Stimulated activated CD8-positive, alpha-beta memory T cell treated with anti-CD3 and anti-CD28 coated beads, Interleukin-7, amount 100 ng/mL, for 48 hours (primary cell): ENCODE data around the gene BCAS3.

Experiments
- DNase-seq, 2 donors: peaks; one replicate each; pipeline ENCODE4 v3.0.0-alpha.2; 2020; ENCODE audit warnings: low read depth in 1 of 2; ENCODE audit errors: extremely low read depth in 1 of 2

BCAS3 gene

DNA sequence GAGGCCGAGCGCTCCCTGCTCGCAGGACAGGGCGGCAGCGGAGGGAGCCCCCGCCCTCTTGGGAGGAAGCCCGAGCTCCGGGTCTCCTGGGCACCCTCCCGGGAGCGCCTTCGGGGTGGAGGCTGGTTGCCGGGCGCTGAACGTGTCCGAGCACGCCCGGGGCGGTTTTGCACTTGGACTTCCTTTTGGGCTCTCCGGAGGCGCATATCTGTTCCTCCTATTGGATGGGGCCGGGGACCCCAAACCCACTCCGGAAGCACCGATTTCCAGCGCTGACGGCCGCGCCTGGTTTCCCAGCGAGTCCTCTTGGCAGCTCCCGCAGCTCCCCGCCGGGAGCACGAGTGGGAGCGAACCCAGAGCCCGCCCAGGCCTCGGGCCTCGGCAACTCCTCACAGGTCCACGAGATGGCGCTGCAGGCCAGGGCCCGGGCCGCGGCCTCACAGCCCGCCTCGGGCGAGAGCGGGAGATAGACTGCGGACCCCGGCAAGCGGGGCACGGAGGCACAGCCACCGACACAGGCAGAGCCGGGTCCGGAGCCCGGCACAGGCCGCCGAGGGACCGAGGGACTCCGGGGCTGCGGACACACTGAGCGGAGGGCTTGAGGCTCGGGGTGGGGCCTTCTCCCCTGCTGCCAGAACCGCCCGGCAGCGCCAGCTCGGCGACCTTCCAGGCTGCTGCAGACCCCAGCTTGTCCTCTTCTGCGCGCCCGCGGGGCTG, 734.6 kb downstream of the BCAS3 start:
- DNase-seq, result peak in 1 of 2 donors; percentile 48

DNA sequence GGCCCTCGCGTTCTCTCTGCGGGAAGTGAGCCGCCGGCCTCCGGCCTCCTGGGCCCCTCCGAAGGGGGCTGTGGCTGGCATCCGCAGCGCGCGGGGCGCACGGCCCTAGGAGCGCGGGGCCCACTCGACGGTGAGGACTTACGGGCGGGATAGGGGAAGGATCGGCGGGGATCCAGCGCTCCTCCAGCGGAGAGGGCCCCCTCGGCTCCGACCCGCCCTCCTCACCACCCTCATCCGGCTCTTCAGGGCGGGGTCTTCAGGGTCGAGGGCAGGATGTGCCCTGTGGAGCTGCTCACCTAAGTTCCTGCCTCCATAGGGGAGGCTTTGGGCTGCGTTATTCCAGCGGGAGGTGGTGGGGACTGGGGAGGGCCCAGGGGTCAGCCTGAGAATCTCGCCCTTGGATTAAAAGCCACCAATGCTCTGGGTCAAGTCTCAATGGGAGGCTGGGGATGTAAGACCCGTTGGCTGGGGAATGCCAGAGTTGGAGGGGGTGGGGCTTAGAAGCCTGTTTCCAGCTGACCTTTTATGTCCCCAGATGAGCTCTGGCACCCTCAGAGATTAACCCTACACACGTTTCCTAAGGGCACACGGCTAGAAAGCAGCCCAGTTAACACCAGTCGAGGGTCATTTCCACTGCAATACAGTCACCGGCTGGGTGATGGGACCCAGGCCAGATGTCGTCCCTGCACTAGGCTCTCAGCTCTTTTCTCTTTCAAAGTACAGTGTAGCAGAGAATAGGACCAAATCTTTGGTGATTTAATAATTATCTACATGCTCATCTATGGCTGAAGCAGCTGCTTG, 735.4 kb downstream of the BCAS3 start:
- no peak for DNase-seq

DNA sequence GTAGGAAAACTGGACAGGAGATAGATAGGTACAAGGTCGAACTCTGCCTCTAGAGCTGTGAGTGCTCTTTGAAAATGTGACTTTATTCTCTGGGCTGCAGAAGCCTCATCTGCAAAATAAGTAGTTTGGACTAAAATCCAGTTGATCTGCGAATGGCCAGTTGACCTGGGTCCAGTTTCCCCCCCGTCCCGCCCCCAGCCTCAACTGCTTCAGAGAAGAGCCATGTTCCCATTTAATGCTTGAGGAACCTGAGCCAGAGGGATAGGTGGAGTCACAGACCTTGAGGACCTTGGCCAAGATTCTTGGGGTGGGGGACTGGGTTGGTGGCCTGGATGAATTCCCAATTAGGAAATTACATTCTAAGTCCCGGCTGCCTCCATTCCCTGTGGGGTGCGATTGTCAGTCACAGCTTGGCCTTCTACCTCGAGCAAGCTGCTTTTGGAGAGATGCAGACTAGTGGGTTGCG, 736.0 kb downstream of the BCAS3 start:
- no peak for DNase-seq

DNA sequence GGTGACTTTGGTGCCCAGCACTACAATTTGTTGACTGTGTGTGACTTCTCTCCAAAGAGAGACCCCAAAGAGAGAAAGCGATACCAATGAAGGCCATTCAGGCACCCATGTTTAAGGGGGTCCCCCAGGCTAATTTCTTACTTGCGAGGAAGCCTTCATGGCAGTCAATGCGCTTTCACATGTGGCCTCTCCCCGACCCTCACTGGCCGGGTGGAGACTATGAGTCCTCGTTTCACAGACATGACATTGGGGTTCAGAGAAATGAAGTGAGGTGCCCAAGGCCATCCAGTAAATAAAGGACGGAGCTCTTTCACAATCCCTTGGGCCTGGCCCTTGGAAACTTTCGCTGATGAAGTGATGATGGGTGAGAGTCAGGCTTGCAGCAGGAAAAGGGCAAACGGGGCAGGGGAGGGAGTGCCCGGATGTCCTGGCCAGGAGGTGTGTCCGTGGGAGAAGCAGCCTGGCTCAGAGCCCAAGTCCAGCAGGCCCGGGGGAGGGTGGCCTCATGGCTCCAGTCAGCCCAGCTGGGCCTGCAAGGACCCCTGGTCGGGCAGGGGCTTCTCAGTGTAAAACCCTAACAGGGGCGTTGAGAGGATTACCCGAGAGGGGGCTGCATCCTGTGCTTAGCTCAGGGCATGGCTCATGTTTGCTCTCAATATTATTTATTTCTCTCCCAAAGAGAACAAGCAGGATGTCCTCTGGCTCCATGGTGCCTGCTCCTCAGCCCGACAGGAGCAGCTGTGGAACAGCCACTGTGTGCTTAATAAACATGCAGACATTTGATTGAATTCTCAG, 736.7 kb downstream of the BCAS3 start:
- DNase-seq, result no peak

DNA sequence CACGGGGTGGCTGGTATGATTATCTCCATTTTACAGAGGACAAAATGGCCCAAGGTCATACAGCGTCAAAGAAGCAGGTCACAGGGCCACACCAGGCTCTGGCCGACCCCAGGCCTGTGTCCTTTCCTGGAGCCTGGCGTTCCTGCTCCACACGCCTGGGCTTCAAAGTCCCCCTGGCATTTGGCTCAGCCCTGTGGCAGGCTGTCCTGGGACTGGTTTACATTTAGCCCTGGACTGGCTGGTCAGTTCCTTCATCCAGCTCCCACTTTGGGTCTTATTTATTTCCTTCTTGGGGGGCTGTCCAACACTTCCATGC, 737.2 kb downstream of the BCAS3 start:
- DNase-seq, result no peak

DNA sequence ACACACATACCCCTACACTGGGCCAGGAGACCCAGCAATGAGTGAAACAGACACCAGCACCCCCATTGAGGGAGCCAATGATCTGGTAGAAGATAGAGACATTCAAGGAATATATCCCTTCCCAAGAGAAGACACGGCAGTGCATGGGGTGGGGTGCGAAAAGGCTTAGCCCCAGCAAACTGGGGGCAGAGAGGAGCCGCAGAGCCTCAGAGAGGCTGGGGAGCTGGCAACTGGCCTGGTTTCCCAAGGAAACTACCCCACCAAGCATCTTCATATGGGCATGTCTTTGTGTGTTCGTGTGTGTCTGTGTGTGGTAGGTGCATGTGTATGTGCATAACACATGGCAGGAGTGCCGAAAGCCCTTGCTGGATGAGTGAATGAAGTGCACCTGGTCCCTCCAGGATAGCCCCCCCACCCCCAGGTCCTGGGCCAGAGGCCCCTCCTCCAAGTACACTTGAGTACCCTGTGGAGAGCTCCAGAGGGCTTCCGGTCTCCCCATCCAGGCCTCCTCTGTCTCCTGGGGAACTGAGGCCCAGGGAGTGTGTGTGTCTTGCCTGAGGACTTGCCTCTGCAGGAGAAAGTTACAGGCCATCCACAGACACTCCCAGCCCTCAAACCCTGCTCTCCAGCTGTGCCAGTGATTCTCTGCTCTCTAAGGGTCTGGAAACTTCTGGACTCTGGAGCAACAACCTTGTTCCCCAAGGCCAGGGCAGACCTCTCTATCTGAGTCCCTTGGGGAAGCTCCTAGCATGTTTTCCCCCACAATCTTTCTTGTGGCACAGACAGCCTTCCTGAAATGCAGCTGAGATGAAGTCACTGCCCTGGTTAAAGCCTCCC, 737.9 kb downstream of the BCAS3 start:
- no peak for DNase-seq

DNA sequence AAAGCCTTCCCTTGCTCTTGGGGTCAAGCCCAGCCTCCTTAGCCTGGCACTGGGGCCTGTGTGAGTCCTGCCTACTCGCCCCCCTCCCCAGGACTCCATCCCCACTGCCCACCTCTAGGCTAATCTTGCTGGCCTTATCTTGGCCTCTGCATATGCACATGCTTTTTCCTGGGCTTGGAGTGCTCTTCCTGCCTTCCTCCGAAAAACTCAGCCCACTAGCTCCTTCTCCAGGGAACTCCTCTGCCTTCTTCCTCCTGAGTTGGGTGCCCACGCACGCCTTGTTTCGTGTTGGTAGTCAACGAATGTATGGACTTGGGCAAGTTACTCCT, 738.5 kb downstream of the BCAS3 start:
- no peak for DNase-seq

DNA sequence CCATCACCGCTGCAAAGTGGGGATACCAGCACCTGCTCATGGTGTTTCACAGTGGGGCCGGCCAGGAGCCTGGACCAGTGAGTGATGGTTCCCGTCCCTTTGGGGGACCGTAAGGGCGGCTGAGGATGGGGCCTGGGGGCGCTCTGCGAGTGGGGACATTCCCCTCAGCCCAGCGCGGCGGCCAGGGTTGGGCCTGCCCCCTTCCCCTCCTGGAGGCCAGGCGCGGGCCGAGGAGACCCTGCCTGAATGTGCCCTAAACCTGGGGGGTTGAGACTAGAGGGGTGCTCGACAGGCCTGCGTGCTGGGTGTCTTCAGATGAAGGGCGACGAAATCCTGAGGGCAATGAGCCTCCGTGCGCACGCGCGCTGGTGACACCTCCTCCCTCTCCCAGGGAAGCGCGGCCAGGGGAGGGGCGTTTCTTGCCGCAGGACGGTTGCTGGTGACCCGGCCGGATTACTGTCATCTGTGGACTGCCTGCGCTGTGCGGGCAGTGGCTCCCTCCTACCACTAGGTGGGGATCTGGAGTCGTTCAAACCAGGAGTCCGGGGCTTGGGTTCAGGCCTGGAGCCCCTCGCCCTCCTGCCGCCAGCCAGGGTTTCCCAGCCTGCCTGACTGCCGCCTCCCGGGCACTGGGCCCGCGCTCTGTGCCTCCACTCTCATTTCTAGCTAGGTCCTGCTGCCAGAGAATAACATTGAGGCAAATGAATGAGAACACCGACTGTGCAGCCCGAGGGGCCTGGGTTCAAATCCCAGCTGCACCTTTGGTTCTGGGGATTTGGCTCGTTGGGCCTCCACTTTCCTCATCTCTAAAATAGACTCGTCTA, 739.1 kb downstream of the BCAS3 start:
- peak in 1 of 2 donors; percentile 50 for DNase-seq

DNA sequence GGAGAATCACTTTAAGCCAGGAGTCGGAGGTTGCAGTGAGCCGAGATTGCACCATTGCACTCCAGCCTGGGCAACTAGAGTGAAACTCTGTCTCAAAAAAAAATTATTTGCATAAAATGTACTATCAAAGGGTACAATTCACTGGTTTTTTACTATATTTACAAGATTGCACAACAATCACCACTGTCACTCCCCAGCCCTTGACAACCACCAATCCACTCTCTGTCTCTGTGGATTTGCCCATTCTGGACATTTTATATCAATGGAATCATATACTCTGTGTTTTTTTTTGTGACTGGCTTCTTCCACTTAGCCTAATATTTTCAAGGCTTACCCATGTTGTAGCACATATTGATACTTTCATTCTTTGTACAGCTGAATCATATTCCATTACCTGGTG, 740.8 kb downstream of the BCAS3 start:
- DNase-seq, result no peak

DNA sequence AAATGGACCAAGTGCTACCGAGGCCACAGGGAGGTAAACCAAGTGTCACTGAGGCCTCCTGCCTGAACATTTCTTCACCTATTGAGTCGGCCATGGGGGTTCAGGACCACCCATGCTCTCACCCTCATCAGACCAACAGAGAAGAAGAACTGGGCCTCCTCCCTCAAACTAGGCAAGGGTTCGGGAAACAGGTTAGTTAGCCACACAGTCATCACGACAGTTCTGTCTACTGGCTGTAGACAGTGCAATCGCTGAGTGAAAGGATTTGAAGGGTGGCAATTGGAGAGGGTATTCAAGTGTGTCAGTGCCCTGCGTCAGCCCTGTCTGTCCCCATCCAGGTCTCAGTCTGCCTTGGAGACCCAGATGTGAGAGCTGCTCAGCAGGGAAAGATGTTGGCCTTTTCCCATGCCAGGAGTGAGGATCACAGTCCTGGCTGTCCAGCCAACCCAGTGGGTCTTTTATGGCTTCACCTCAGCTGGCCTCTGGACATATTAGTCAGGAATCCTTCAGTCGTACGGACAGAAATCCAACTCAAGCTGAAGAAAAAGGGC, 741.9 kb downstream of the BCAS3 start:
- no peak for DNase-seq

DNA sequence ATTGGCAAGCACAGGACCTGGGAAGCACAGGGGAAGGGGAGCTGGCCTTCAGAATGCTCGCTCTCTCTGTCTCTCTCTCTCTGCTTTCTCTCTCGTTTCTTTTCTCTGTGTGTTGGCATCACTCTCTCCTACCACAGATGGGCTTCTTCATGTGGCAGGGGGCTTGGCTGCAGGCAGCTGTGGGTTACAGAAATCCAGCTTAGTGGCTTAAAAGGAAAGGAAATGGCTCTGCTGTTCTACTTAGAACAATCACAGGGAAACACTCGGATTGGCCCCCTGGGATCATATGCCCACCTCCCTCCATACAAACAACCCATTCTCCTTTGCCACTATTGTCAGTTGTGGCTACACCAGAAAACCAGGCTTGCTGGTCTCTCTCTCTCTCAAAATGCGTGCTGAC, 742.4 kb downstream of the BCAS3 start:
- DNase-seq, result no peak

DNA sequence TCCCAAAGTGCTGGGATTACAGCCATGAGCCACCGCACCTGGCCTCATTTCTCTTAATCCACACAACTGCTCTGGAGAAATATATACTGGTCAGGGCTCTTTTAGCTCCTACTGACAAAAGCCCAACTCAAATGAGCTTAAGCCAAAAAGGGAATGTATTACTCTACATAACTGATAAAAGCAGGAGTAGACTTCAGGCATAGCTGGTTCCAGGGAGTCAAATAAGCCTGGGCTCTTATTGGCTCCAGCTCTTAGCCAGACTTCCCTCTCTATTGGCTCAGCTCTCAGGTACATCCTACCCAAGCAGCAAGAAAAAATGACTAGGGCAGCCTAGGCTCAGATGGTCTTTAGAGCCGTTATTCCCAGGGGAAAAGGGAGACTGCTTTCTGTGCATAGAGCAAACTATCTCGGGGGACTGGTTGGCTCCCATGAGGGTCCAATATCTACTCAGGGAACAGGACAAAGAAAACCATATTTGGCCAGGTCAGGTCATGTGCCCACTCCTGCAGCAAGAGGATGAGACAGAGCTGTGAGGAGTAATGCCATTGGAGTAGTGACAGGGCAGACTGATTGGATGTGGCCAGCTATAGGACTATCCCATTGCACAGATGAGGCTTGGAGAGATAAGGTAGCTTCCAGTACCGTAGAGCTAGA, 743.2 kb downstream of the BCAS3 start:
- DNase-seq, result no peak

DNA sequence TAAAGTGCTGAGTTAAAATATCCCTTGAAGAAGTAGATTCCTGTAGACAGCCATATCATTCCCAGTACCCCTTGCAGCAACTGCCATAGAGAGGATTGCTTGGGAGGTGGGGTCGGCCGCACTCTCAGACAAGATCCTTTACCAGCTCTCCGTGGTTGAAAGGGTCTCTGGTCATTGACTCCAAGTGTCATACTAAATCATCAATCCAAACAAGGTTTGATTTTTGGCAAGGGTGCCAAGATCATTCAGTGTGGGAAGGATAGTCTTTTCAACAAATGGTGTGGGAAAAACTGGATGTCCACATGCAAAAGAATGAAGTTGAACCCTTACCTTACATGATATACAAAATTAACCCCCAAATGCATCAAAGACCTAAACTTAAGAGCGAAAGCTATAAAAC, 743.8 kb downstream of the BCAS3 start:
- DNase-seq, result no peak

DNA sequence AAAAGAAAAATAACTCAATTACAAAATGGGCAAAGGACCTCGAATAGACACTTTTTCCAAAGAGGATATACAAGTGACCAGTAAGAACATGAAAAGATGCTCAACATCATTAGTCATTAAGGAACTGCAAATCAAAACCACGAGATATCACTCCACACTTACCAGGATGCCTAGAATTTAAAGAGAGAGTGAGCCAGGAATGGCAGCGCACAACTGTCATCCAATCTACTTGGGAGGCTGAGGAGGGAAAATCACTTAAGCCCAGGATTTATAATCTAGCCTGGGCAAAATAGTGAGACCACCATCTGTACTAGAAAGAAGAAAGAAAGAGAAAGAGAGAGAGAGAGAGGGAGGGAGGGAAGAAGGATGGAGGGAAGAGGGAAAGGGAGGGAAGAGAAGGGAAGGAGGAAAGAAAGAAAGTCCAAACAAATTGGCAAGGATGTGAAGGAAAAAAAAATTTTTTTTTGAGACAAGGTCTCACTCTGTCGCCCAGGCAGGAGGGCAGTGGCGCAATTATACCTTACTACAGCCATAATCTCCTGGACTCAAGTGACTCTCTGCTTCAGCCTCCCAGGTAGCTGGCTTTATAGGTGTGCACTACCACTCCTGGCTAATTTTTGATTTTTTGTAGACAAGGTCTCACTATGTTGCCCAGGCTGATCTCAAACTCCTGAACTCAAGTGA, 744.6 kb downstream of the BCAS3 start:
- no peak for DNase-seq

DNA sequence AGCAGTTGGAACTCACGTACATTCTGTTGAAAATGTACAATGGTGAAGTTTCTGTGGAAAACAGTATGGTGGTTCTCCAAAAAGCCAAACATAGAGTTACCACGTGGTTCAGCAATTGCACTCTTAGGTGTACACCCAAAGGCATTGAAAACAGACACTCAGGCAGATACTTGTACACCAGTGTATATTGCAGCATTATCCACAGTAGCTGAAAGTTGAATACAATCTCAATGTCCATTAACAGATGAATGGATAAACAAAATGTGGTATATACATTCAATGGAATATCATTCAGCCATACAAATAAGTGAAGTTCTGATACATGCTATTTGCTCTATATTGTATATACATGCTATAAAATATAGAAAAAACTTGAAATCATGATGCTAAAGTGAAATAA, 745.2 kb downstream of the BCAS3 start:
- DNase-seq, result no peak

DNA sequence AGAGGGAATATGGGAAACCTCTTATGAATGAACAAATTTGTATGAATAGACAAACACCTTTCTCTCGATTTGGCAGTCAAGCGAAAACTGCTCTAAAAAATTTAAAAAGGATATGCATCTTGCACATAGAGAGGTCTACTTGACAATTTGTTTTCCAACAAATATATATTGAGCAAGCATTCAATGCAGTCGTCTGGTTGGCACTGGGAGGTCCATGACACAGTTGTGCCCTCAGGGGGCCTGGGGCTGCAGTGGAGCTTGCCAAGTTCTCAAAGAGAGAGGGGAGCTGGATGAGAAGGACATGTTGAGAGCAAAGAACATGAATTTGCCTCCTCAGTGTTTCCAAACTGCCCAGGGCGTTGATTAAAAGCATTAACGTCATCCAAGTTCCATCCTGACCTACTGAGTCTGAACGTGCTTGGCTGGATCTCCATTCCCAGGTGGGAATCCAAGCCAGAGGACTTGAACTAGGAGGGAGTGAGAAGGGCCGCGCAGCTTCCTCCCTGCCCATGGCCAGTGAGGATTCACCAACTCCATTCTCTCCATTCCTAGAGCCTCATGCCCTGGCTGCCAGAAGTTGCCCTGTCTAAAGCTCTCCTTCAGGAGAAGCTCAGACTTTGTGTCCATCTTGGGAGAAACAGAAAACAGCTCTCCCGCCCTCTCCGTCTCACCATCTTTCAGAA, 746.5 kb downstream of the BCAS3 start:
- DNase-seq, result no peak

DNA sequence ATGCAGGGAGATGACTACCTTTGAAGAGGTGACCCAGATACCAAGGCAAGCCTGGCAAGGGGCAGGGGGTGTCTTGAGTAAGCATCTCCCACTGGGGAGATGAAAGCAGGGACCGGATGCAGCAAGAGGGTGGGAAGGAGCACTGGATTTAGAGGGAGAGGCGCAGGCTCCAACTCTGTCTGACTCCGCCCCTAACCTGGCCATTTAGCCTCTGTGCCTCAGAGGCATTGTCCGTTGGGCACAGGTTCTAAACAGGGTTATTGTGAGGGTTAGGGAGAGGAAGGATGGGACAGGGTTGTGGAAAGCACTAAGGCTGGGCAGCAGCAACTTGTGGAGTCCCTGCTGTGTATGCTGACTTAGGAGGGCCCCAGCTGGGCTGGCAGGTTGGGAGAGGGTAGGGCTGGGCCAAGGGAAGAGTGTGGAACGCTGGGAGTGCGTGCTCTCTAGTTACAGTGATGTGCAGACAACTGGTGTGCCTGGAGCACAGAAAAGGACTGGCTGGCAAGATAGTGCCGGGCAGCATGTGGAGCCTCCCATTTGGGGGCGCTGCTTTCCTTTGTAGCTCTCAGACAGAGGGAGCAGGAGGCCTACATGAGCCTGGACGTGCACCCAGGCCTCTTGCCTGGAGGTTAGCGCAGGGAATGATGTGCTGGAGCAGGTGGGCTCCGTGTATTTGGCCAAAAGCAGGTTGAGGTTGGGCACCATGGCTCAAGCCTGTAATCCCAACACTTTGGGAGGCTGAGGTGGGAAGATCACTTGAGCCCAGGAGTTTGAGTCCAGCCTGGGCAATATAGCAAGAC, 748.2 kb downstream of the BCAS3 start:
- no peak for DNase-seq
